Ascending aorta (tissue), 2 donors: ENCODE measurements around the gene C6orf163. TPM values are rescaled to one million over a fixed set of nuclear protein-coding genes. Genes with fewer than 3 reads are reported as not detected.

ENCODE experiments used
- DNase-seq, 2 donors: peaks; one replicate each; pipeline ENCODE4 v3.0.0-alpha.2; 2019; ENCODE audit warnings: low spot score in 2 of 2
- H3K27ac ChIP-seq, 2 donors: fragments of 200-600 bp; sonication (generic); one replicate each; pipeline ENCODE4 v1.5.1; 2016 to 2017; ENCODE audit warnings: mild to moderate bottlenecking in 1 of 2
- H3K27me3 ChIP-seq: fragments of 200-600 bp; sonication (generic); one replicate; pipeline ENCODE4 v1.5.1; 2017
- H3K36me3 ChIP-seq, 2 donors: fragments of 200-600 bp; sonication (generic); one replicate each; pipeline ENCODE4 v1.5.1; 2016
- H3K4me1 ChIP-seq, 2 donors: fragments of 200-600 bp; sonication (generic); one replicate each; pipeline ENCODE4 v1.5.1; 2016 to 2017; ENCODE audit warnings: mild to moderate bottlenecking in 1 of 2
- H3K4me3 ChIP-seq, 2 donors: fragments of 200-600 bp; sonication (generic); one replicate each; pipeline ENCODE4 v1.5.1; 2016 to 2017; ENCODE audit warnings: mild to moderate bottlenecking in 1 of 2
- H3K9me3 ChIP-seq, 2 donors: fragments of 200-600 bp; sonication (generic); one replicate each; pipeline ENCODE4 v1.5.1; 2016
- intact Hi-C: fragments of 100-400 bp; cut with DNase I; formaldehyde crosslinking; loops from one replicate; pipeline ENCODE4 v1.15.1; 2023
- total RNA-seq: library from RNA; depleted of rRNA; stranded (reverse); fragments of >200 nt; gene quantifications from one replicate; pipeline ENCODE4 v1.1.0, GENCODE V29; 2016
- TF ChIP-seq, protein P1 (sequence below), 3 experiments: fragments of 200-600 bp in 2 of 3; fragments of 450-650 bp in 1 of 3; sonication (generic) in 2 of 3; IDR thresholded peaks; one replicate each; pipeline ENCODE4 v1.5.1; 2016 to 2019; ENCODE audit warnings: antibody characterized with exemption in 3 of 3, mild to moderate bottlenecking in 1 of 3, moderate library complexity in 1 of 3

Gene C6orf163
- total RNA-seq, 1 donor from 2014 or later, result not detected

DNA sequence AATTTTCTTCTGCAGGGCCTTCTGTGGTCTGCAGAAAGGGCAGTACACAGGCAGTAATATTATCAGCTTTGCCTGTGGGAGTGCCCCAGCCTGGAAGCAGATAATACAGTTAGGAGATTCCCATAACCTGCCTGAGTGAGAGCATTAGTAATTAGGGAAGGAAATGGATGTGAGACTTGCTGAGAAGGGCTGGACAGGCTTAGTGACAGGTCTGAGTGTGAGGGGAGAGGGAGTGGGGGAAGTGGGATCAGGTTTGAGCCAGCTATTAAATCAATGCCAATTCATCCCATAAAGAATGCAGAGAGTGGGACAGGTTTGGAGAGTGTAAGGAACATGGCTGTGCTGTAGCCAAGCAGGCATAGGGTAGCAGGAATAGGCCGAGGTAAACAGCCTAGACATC lies 53.0 kb downstream of the C6orf163 start:
- no peak overlapping the region for H3K27ac ChIP-seq
- no peak for DNase-seq
- no peaks in the 10 kb centered on the region for H3K9me3 ChIP-seq
- H3K36me3 ChIP-seq, result no peaks in the 10 kb centered on the region
- H3K4me3 ChIP-seq, result no peak overlapping the region
- TF ChIP-seq, protein P1, sequence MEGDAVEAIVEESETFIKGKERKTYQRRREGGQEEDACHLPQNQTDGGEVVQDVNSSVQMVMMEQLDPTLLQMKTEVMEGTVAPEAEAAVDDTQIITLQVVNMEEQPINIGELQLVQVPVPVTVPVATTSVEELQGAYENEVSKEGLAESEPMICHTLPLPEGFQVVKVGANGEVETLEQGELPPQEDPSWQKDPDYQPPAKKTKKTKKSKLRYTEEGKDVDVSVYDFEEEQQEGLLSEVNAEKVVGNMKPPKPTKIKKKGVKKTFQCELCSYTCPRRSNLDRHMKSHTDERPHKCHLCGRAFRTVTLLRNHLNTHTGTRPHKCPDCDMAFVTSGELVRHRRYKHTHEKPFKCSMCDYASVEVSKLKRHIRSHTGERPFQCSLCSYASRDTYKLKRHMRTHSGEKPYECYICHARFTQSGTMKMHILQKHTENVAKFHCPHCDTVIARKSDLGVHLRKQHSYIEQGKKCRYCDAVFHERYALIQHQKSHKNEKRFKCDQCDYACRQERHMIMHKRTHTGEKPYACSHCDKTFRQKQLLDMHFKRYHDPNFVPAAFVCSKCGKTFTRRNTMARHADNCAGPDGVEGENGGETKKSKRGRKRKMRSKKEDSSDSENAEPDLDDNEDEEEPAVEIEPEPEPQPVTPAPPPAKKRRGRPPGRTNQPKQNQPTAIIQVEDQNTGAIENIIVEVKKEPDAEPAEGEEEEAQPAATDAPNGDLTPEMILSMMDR (IDR thresholded peaks at IDR 0.05), result no peak
- no peaks in the 10 kb centered on the region for H3K27me3 ChIP-seq
- intact Hi-C loops, result no loop called here
- H3K4me1 ChIP-seq, result no peaks in the 10 kb centered on the region

DNA sequence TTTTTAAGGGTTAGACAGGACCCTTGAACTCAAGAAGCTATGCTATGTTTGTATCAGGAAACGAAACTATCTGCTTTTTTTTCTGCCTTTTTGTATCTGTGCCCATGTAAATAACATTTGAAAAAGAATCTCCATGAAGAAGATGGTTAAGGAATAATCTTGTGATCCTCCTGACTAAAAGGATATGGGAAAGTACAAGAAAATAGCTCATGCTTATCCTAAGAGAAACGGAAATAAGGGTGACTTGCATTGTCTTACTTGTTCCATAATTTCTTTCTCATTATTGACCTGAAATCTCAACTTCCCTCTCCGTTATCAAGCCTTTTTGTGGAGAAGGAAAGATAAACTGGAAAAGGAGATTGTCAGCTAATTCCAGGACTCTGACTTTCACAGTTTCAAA lies 57.2 kb downstream of the C6orf163 start:
- H3K9me3 ChIP-seq, result no peaks in the 10 kb centered on the region
- no peak overlapping the region for H3K4me3 ChIP-seq
- intact Hi-C loops, result no loop called here
- no peaks in the 10 kb centered on the region for H3K36me3 ChIP-seq
- no peak overlapping the region for H3K27ac ChIP-seq
- H3K27me3 ChIP-seq, result no peaks in the 10 kb centered on the region
- DNase-seq, result no peak
- TF ChIP-seq, protein P1 (IDR thresholded peaks at IDR 0.05), result no peak
- H3K4me1 ChIP-seq, result no peaks in the 10 kb centered on the region

DNA sequence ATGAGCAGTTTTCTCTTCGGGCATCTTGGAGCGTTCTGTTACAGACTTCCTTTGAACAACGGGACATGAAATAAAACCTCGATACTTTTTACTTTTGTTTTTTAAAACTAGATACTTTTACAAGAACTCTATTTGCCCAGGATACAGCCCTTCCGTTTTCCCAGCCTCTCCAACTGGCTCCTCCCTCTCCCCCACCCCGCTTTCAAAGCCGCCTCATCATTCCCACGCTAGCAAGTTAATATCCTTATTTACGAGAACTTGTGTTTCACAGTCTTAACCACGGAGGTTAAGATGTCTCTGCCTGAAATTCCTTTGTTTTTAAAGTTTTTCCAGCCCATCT lies 62.9 kb downstream of the C6orf163 start:
- H3K4me3 ChIP-seq, result peak overlapping the region; percentile 84 to 93
- H3K27ac ChIP-seq, result peak overlapping the region; percentile 75 to 83
- no peaks in the 10 kb centered on the region for H3K27me3 ChIP-seq
- intact Hi-C loops, result loop anchor here (1.0 to 5.0 kb wide), 2 partner anchors 182 to 1765 kb away; partner anchors contain the start of genes RARS2 and SYNCRIP
- no peaks in the 10 kb centered on the region for H3K9me3 ChIP-seq
- TF ChIP-seq, protein P1 (IDR thresholded peaks at IDR 0.05), result no peak
- no peaks in the 10 kb centered on the region for H3K4me1 ChIP-seq
- DNase-seq, result no peak
- no peaks in the 10 kb centered on the region for H3K36me3 ChIP-seq

DNA sequence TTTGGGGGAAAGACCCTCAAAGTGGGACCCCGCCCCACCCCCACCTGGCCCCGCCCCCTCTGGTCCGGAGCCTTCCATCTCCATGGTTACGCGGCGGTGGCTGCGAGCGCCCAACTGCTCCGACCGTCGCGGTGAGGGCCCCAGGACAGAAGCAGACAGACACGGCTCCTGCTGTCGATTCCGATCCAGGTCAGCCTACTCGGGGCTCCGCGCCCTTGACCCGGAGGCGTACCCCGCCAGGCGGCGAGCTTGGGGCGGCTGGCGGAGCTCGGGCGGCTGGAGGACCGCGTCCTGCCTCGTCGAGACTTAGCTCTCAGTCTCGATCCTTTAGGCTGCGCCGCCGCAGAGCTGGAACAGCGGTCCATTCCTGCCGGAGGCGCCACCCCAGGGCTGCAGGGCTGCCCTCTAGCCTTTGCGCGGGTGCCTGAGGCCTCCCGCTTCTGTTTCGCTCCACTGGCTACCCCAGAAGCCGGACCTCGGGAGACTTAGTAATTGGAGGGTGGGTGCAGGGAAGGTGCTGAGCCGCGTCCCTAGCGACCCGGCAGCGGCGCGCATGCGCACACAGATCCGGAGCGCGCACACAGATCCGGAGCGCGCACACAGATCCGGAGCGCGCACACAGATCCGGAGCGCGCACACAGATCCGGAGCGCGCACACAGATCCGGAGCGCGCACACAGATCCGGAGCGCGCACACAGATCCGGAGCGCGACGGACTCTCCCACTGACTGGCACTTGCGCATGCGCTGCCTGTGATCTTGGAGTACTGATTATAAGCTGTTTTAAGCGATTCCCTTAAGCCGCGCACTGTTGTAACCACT lies 63.5 kb downstream of the C6orf163 start, which contains the start of gene CFAP206:
Gene CFAP206, plus strand, starts transcription at position 72 of the 820 bp plus-strand sequence. CDS start 1,868 bp downstream, outside the sequence.
- Histone ChIP-seq H3K27ac (peak within 1 kb of the TSS; percentile 75 to 83), H3K4me3 (peak within 1 kb of the TSS; percentile 84 to 93), H3K4me1 (no peaks in the 10 kb centered on the region), H3K36me3 (no peaks in the 10 kb centered on the region), H3K27me3 (no peaks in the 10 kb centered on the region), H3K9me3 (no peaks in the 10 kb centered on the region)
- TF ChIP-seq, protein P1 (IDR thresholded peaks at IDR 0.05), result peak in 1 of 3 experiments; percentile 5
- peak; percentile 21 to 88 for DNase-seq
- intact Hi-C loops, result loop anchor here (1.0 to 5.0 kb wide), 6 partner anchors 64 to 1766 kb away; partner anchors contain the start of genes AKIRIN2, RARS2, SLC35A1 and SMIM8

DNA sequence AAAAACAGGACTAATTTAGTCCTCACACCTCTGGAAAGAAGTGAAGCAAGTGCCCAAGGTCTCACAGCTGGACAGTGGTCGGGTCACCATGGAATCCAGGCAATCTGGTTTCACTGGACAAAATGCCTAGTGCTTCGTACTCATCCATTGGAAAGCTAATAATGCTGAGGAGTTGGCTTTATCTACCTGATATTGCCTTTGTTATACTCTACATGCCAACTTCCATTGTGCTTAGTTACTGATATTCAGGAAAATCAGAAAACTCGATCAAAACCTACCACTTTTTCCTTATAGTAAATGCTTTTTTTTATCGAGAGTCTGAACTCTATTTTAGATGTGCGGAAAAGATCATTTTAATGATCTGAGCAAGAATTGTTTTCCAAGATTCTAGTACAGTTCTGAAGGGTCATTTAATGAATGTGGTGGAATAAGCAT lies 64.1 kb downstream of the C6orf163 start:
- Histone ChIP-seq H3K27me3 (no peaks in the 10 kb centered on the region), H3K9me3 (no peaks in the 10 kb centered on the region), H3K27ac (peak overlapping the region; percentile 60 to 73), H3K36me3 (no peaks in the 10 kb centered on the region), H3K4me3 (peak overlapping the region; percentile 84 to 93), H3K4me1 (no peaks in the 10 kb centered on the region)
- no peak for DNase-seq
- TF ChIP-seq, protein P1 (IDR thresholded peaks at IDR 0.05), result no peak
- intact Hi-C loops, result loop anchor here (1.0 to 5.0 kb wide), 5 partner anchors 64 to 1766 kb away; partner anchors contain the start of genes AKIRIN2, SLC35A1, SMIM8 and SYNCRIP

Other genes starting within 250 kb of the C6orf163 start
- not detected for gene CGA, start 249.7 kb upstream of the C6orf163 start, total RNA-seq
- 19.1 TPM for gene ZNF292, start 189.2 kb upstream of the C6orf163 start, total RNA-seq
- 2.9 TPM for gene SMIM8, start 22.2 kb upstream of the C6orf163 start, total RNA-seq
- not detected for gene GJB7, start 15.5 kb upstream of the C6orf163 start, total RNA-seq
- 1.4 TPM for gene CFAP206, start 63.2 kb downstream of the C6orf163 start, total RNA-seq
- gene SLC35A1, start 128.2 kb downstream of the C6orf163 start, total RNA-seq, result 7.9 TPM
- 1.7 TPM for gene RARS2, start 245.2 kb downstream of the C6orf163 start, total RNA-seq
- gene ORC3, start 245.3 kb downstream of the C6orf163 start, total RNA-seq, result 12.9 TPM